Panc1 (cell line): ENCODE measurements around the gene TPRG1L.

Experiments
- POLR2AphosphoS5 ChIP-seq: IDR thresholded peaks from 2 replicates; pipeline ENCODE4 v1.6.1; 2012; ENCODE audit warnings: mild to moderate bottlenecking, low read depth, low read length, moderate library complexity
- REST ChIP-seq, 2 experiments: IDR thresholded peaks; 2 replicates each; pipeline ENCODE4 v1.6.1; 2011 to 2012; ENCODE audit warnings: low read depth in 2 of 2, control low read depth in 1 of 2, low read length in 1 of 2, mild to moderate bottlenecking in 1 of 2, moderate library complexity in 1 of 2; ENCODE audit not compliant: insufficient read depth in 1 of 2
- SIN3A ChIP-seq: IDR thresholded peaks from 2 replicates; pipeline ENCODE4 v1.6.1; 2012; ENCODE audit warnings: low read depth, mild to moderate bottlenecking, low read length, moderate library complexity, borderline replicate concordance; ENCODE audit not compliant: insufficient read depth
- TF ChIP-seq, protein P1 (sequence below): fragments of 450-650 bp; IDR thresholded peaks from 2 replicates; pipeline ENCODE4 v1.5.1; 2017; ENCODE audit warnings: mild to moderate bottlenecking

GRCh38 chr1:3599816-3600215 is 25.0 kb upstream of the TPRG1L start:
- TF ChIP-seq, protein P1, sequence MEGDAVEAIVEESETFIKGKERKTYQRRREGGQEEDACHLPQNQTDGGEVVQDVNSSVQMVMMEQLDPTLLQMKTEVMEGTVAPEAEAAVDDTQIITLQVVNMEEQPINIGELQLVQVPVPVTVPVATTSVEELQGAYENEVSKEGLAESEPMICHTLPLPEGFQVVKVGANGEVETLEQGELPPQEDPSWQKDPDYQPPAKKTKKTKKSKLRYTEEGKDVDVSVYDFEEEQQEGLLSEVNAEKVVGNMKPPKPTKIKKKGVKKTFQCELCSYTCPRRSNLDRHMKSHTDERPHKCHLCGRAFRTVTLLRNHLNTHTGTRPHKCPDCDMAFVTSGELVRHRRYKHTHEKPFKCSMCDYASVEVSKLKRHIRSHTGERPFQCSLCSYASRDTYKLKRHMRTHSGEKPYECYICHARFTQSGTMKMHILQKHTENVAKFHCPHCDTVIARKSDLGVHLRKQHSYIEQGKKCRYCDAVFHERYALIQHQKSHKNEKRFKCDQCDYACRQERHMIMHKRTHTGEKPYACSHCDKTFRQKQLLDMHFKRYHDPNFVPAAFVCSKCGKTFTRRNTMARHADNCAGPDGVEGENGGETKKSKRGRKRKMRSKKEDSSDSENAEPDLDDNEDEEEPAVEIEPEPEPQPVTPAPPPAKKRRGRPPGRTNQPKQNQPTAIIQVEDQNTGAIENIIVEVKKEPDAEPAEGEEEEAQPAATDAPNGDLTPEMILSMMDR = no peak
- TF ChIP-seq POLR2AphosphoS5 (no peak), REST (IDR thresholded peaks at IDR 0.05; ENCODE audit: insufficient read depth in 1 of 2, low read depth in 2 of 2, low read length in 1 of 2) (no peak), SIN3A (no peak)
